Sciatic nerve (tissue), 2 donors: Measurements from ENCODE around the gene SUFU. TPM values are rescaled to one million over a fixed set of nuclear protein-coding genes. Genes with fewer than 3 reads are reported as not detected.

Source experiments
- ATAC-seq: fragments of 200-7000 bp; cut with Tn5 transposase; one replicate; pipeline ENCODE4 v1.9.1; 2020; ENCODE audit warnings: mild to moderate bottlenecking, moderate library complexity
- DNase-seq: peaks from one replicate; pipeline ENCODE4 v3.0.0-alpha.2; 2020; ENCODE audit warnings: low spot score
- intact Hi-C: fragments of 100-400 bp; cut with DNase I; formaldehyde crosslinking; loops from one replicate; pipeline ENCODE4 v1.14.2; 2022
- total RNA-seq: library from RNA; stranded (reverse); fragmentation: NEBNext Ultra II Directional; extraction: Animal tissue kit (Norgen Biotek cat#: 25700); gene quantifications from one replicate; pipeline ENCODE4 v1.2.1, GENCODE V29; 2021
- donor health status: DM: no; HTN: no; CAD: no.
- donor health status: DM: no; HTN: no; CAD: no.

Gene SUFU
- total RNA-seq, 1 donor from 2014 or later, result 19.7 TPM

DNA sequence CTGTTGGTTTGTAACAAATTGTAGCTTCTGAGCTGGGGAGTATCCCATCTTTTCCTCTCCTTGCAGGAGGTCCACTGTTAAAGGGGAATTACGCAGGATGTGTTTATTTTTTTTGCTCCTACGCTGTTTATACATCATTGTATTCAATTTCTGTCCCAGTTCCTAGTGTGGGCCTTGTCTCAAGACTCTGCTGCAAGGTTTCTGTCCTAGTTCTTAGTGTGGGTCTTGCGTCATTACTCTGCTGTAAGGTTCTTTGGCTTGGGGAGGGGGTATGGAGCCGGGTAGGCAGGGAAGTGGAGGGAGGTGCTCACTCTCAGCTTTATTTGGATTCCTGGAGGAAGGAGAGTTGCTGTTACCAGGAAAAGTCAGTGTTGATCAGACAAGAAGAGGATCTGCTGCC lies 76.5 kb downstream of the SUFU start:
- intact Hi-C loops, result loop anchor here (5.0 kb wide), 1 partner anchor 78 kb away; the partner anchor contains the start of genes ACTR1A and SUFU
- ATAC-seq, result peak; percentile 63
- DNase-seq, result no peak

DNA sequence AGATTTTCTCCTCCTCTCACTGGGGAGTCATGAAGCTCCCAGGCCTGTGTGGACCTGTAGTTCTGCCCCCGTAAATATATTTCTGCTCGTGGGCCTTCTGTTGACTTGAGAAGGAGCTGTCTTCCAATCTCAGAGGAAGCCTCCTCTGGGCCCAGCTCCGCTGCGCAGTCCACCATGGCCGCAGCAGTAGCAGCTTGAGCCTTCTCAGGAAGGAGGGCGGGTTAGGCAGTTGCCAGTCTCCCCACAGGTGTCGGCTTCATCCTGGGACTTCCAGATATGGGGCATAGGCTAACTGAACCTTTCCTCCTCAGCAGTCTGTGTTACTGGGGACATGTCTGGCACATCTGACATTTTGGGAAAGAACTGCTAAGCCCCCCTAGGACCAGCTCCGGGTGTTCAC lies 77.6 kb downstream of the SUFU start:
- DNase-seq (no peak), ATAC-seq (no peak)
- intact Hi-C loops, result loop anchor here (5.0 kb wide), 1 partner anchor 79 kb away; the partner anchor contains the start of genes ACTR1A and SUFU

DNA sequence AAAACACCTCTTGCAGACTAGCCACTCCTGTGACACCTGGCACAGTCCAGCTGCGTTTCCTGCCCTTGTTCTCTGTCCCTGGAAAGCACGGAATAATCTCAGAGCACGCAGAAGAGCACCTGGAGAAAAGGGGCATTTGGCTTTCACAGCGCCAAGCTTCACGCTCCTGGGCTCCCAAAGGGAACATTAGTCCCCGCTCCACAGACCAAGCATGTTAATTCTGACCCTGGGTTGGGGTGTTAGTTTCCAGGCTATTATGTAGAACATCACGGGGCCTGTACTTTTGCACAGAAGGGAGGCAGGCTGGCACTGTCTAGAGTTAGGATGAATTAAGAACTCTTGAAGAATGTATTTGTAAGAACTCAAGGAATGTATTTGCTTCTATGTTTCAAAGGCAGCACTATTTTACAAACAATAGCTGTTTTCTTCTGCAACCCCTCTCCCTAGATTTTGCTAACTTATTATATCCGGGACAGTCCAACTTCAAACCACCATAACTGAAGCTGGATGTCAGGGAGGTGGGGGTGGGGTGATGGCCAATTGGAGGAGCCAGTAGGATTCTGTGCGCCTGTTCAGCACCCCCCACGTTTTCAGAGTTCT lies 78.3 kb downstream of the SUFU start:
- DNase-seq (no peak), ATAC-seq (no peak)
- intact Hi-C loops, result loop anchor here (5.0 kb wide), 1 partner anchor 80 kb away; the partner anchor contains the start of genes ACTR1A and SUFU

DNA sequence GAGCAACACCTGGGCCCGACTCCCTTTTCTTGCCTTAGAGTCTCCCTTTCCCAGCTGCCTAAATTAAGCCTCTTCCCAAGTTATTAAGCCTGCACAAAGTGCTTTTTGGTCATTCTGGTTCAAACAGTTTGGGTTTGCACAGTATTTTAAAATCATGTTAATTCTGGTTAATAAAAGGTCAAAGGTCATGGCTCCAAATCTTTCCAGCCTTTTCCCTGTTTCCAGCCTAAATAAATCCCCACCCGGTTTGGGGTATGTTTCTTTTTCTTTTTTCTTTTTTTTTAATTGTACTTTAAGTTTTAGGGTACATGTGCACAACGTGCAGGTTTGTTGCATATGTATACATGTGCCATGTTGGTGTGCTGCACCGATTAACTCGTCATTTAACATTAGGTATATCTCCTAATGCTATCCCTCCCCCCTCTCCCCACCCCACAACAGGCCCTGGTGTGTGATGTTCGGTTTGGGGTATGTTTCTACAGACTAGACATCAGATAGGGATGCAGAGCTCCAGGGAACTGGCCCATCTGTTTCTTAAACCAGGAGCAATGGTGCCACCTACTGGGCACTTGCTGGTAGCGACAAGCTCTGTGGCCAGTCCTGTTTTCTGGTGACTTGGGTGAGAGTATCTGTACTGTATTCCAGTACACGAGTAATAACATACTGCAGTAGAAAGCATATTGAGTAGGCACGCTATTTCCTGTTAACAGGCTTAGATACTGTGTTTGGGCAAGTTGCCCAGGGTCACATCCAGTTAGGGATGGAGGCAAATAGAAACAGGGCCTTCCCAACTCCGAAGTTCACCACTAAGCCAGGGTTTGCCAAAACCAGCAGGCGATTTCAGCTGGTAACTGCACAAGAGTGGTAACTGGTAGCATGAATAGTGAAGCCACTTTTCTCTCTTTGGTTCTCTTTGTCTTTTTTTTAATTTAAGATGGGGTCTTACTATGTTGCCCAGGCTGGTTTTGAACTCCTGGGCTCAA lies 80.0 kb downstream of the SUFU start:
- ATAC-seq, result peak; percentile 92
- intact Hi-C loops, result loop anchor here (5.0 kb wide), 1 partner anchor 81 kb away; the partner anchor contains the start of genes ACTR1A and SUFU
- peak; percentile 94 for DNase-seq

DNA sequence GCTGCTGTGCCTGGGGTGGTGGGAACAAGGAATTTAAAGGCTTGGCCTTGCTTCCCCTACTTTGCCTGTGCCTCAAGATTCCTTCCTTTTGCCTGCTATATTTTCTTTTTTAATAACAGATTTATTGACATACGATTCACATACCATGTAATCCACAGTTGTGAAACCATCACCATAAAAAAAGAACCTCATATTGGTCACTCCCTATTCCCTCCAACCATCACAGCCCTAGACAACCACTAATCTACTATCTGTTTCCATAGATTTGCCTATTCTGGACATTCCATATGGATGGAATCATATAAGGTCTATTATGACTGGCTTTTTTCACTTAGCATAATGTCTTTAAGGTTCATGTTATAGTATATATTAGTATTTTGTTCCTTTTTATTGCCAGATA lies 81.3 kb downstream of the SUFU start:
- intact Hi-C loops, result no loop called here
- ATAC-seq (no peak), DNase-seq (no peak)

DNA sequence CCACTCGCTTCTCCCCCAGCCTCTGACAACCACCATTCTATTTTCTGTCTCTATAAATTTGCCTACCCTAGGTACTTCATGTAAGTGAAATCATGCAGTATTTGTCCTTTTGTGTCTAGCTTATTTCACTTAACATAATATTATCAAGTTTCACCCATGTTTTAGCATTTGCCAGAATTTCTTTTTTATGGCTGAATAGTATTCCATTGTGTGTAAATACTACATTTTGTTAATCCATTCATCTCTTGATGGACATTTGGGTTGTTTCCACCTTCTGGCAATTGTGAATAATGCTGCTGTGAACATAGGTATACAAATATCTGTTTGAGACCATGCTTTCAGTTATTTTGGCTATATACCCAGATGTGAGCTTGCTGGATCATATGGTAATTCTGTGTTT lies 83.1 kb downstream of the SUFU start:
- no peak for DNase-seq
- no peak for ATAC-seq
- intact Hi-C loops, result no loop called here

DNA sequence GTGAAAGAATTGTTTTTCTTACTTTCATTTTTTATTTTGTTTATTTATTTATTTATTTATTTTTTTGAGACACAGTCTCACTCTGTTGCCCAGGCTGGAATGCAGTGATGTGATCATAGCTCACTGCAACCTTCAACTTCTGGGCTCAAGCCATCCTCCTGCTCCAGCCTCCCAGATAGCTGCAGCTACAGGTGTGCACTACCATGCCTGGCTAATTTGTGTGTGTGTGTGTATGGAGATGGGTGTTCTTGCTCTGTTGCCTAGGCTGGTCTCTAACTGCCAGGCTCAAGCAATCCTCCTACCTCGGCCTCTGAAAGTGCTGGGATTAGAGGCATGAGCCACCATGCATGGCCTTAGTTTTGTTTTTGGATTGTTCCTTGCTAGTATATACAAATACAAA lies 85.1 kb downstream of the SUFU start:
- no peak for ATAC-seq
- peak; percentile 31 for DNase-seq
- intact Hi-C loops, result no loop called here

DNA sequence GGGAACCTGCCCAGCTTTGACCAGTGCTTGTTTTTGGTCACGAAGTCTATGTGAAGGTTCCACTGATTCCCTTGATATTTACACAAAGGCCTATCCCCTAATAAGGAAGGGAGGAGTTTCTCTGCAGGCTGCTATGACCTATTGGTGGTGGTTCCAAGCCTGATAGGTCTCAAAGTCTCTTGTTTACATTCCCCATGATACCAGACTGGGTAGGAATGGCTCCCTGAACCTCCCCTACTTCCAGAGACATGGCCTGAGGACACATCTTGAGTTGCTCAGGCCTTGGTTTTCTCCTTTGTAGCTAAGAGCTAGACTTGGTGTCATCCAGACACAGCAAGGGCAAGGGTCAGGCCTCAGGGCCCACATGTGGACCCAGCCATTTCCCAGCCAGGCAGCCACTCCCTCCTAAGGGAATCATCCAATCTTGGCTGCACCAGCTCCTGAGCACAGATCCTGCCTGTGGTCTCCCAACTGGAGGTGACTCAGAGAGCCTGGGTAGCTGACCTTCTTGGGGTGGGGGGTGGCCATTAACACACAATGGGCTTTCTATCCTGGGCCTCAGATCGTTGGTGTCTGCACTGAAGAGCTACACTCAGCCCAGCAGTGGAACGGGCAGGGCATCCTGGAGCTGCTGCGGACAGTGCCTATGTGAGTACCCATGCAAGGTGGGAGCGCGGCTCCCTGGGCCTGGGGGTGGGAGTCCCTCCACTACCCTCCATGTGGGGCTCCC lies 89.5 kb downstream of the SUFU start:
- DNase-seq (no peak), ATAC-seq (no peak)
- intact Hi-C loops, result no loop called here

DNA sequence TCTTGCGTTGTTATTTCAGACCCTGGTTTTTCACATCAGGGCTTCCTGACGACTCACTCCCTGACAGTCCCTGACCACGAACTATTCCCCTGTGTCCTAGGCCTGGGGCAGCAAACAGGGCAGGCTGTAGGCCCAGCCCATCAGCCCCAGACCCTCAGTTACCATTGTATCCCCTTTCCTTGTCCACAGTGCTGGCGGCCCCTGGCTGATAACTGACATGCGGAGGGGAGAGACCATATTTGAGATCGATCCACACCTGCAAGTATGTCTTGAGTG lies 90.0 kb downstream of the SUFU start:
- ATAC-seq (no peak), DNase-seq (no peak)
- intact Hi-C loops, result no loop called here

DNA sequence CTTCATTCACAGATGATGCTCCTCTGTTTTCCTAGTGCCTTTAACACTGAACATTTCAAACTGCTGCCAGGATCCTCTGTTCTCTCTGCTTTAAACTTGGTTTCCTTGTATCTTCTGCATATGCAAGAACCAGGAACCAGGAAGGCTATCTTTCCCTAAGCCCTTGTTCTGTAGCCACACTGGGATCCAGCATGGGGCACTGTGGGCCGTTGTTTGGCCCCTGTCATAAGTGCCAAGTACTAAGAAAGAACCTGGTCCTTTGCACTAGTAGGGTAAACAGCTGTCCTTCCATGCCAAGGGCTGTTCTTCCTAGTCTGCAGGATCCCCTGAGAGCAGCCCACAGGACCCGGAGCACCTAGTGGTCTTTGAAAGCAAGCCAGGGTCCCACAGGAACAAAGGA lies 91.5 kb downstream of the SUFU start:
- ATAC-seq (no peak), DNase-seq (no peak)
- intact Hi-C loops, result no loop called here

DNA sequence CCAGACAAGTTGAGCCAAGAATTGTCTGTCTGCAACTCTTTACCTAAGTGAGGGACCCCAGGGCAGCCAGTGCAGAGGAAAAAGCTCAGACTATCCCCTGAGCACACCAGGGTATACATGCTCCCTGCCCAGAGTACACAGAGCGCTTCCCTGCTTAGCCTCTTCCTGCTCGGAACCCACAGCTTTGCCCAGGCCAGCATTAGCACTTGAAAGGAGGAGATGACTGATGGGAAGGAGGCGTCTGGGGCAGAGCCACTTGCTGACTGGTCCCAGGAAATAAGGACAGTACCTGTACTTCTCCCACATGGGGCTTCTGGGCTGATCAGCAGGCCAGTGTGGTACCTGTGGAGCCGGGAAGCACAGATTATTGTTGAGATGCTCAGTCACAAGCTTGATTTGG lies 92.1 kb downstream of the SUFU start:
- intact Hi-C loops, result no loop called here
- DNase-seq (no peak), ATAC-seq (no peak)

DNA sequence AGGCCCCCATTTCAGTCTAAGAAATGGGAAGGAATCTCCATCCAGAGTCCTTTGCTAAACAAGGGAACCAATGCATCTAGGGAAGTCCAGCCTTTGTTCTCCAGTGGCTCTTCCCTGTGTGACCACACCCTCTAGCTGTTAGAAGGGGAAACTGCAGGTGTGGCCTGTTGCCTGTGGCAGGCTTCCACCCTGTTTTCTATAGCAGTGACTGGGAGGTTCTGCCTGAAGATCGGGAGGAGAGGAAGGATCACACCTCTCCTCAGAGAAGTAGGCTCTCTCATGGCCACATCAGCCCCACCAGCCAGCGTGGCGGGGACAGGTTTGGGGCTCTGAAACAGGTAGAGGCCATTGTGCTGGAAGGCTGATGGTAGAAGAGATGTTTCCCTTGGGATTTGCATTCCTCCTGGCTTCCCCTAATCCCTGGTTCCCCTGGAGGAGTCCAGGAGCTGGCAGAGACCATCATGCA lies 92.8 kb downstream of the SUFU start:
- DNase-seq (no peak), ATAC-seq (peak; percentile 57)
- intact Hi-C loops, result no loop called here

DNA sequence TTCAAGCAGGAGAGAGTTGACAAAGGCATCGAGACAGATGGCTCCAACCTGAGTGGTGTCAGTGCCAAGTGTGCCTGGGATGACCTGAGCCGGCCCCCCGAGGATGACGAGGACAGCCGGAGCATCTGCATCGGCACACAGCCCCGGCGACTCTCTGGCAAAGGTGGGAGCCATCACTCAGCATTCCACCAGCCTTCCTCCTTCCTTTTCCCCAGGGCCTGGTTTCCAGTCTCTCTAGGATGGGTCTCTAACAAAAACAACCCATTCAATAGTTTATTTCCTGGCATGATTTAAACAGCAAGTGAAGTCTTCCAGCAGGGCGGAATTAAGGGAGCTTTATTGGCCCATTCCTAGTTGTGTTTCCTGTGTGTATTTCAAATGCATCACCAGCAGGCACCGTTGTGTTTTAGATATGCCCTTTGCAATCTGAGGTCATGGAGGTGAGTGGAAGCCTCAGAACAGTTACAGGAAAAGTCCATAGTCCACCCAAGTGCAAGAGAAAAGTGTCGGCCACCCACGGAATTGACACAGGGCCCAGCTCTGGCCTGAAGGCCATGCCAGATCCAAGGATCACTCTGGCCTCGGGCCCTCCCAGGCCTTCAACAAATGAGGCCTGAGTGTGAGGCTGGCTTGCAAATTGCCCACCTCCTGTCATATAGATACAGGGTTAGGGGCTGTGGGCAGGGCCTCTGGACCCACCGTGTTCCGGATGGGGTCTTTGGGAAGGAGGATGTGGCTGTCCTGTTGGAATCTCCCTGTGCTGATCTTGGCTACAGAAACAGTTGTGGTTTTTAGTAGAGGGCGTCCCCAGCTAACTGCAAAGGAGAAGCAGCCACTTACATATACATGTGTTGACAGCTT lies 93.6 kb downstream of the SUFU start:
- intact Hi-C loops, result no loop called here

DNA sequence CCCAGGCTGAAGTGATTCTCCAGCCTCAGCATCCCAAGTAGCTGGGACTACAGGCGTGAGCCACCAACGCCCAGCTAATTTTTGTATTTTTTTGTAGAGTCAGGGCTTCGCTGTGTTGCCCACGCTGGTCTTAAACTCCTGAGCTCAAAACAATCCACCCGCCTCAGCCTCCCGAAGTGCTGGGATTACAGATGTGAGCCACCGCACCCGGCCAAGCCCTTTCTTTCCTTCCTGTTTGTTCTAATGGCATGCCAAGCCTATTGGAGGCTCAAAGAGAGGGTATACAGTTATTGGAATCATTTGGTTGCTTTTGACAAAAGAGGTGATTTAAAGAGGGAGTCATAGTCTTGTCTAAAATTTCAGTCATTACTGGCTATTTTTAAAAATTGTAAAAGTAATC lies 94.5 kb downstream of the SUFU start:
- intact Hi-C loops, result no loop called here
- DNase-seq, result peak; percentile 33

More for the DNA sequence above, 93.6 kb downstream of the SUFU start:
- ATAC-seq (peak; percentile 33), DNase-seq (no peak)

DNA sequence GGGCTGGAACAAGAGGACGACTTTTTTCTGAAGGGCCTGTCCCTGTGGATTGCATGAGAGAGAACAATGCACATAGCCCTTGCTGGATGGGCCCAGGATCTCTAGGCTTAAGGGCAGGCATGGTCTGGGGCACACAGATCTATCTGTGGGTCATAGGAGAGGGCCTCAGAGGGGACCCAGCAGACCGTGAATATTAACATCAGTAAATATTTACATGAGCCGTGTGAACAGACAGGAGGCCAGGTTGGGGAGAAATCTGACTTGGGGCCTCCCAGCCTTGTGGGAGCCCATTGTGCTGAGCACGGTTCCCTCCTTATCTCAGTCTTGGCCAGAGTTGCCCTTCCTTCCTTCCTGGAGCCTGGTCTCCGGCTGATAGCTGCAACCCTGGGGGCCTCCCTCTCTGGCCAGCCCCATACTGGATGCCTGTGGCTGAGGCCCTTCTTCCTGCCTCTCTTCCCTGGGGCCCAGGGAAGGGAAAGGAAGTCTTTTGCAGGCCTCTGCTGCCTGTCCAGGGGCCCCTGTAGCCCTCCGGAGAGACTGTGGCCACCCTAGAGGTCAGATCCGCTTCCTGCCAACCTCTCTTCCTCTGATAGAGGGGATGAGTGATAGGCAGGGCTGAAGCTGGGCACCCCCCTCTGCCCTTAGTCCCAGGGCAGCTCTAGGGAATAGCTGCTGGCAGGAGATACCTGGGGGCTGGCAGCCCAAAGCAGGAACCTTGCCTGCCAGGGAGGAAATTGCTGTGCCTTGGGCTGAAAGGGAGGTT lies 96.0 kb downstream of the SUFU start:
- no peak for DNase-seq
- intact Hi-C loops, result no loop called here
- ATAC-seq, result no peak

More for the DNA sequence above, 94.5 kb downstream of the SUFU start:
- no peak for ATAC-seq

DNA sequence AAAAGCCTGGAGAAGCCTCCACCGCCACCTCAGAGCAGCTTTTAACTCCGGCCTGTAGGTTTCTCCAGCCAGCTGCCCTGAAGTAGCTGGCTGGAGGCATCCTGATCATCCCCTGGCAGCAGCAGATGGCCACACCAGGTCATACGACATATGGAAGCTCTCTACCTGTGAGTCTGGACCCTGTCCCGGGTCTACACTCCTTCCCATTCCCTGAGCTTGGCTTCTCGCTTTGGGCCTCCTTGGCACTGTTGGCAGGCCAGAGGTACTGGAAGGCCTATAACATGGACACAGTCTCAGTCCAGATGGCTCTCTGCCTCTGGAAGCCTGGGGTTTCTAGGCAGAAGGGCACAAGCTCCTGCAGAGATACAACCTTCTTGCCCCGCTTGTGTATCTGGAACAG lies 97.0 kb downstream of the SUFU start:
- ATAC-seq, result no peak
- intact Hi-C loops, result no loop called here

DNA sequence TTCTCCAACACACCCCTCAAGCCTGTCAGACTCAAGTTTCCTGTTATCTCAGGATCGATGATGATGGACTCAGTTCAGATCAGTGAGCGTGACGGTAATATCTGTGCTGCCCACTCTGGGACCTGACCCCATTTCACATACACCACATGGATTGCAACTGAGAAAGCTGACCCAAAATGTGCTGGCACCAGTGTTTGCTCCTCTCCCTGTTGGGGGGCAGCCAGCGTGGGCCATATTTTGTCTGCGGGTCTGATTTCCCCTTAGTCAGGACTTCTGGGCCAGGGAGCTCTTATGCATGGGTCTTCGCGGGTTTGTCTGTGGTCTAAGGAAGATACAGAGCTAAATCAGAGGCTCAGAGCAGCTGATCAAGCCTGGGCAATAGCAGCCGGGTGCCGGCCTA lies 97.9 kb downstream of the SUFU start:
- ATAC-seq (peak; percentile 4), DNase-seq (no peak)
- intact Hi-C loops, result no loop called here

More for the DNA sequence above, 97.0 kb downstream of the SUFU start:
- no peak for DNase-seq
